RPMI7951 (cell line): ENCODE results near the gene LYL1. TPM values are rescaled to one million over a fixed set of nuclear protein-coding genes. Genes with fewer than 3 reads are reported as not detected.

Source experiments
- DNase-seq: peaks from one replicate; pipeline ENCODE4 v3.0.0-alpha.2; 2012; ENCODE audit warnings: low read depth
- total RNA-seq: library from RNA; depleted of rRNA; stranded (reverse); fragments of >200 nt; shearing (Covaris generic); gene quantifications from 2 replicates; pipeline ENCODE4 v1.2.3, GENCODE V29; 2014; rRNA removed

Gene LYL1
- total RNA-seq, 1 experiment from 2014 or later = 4.1 TPM

GRCh38 chr19:13056052-13056660, 46.5 kb downstream of the LYL1 start:
- peak; percentile 94 for DNase-seq

GRCh38 chr19:13055213-13056051, 47.2 kb downstream of the LYL1 start:
- DNase-seq = peak; percentile 96

- DNase-seq = no peak
Measured at GRCh38 chr19:13054626-13055212, 47.9 kb downstream of the LYL1 start.

DNA sequence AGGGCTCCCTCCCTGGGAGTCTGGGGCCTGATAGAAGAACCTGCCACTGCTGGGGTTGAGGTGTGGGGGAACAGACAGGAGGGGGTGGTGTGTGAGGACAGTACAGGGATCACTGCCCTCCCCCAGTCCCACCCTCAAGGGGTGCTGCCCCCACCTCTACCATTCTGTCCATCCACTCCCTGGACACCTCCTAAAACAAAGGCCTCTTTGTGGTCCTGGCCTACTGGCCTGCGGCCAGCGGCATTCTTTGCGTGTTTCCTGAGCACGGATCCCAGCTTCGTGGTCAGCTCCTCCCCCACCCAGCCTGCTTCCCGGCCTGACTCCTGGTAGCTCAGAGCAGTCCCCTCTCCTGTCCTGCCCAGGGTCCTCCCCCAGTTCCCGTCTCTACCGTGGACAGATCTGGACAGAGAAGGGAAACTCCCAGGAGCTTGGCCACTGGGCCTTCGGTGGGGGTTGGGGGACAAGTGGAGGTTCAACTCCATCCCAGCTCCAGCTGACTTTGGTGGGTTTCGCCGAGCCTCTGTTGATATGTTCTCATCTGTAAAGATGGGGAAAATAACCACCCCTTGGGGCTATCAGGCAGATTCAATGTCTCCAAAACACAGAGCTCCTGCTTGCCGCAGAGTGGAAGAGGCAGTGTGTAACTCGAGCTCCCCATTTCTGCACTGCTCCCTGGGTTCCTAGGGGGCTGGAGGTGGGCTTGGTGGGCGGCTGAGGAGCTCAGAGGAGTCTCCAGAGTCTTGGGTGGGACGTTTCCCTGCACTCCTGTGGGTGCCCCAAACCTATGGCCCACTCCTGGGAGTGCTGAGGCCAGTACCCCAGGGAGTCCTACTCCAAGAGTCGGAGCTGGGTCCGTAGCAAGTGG, 48.7 kb downstream of the LYL1 start:
- peak; percentile 99 for DNase-seq

DNA sequence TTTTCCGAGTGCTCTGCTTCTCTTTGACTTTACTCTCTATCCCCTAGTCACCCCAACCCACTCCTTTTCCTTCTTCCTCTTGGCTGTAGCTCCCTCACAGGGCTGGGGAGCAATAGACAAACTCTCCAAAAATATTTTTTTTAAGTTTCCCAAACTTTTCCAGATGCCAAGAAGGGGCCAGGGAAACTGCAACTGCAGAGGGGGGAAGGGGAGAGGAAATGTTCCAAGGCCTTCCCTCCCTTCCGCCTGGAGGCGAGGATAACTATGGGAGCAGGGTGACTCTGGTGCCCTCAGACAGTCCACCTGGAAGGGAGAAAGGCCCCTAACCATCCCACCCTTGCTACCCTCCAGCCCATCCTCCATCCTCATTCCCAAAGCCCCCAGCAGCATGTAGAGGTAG, 49.4 kb downstream of the LYL1 start:
- DNase-seq = peak; percentile 66

DNA sequence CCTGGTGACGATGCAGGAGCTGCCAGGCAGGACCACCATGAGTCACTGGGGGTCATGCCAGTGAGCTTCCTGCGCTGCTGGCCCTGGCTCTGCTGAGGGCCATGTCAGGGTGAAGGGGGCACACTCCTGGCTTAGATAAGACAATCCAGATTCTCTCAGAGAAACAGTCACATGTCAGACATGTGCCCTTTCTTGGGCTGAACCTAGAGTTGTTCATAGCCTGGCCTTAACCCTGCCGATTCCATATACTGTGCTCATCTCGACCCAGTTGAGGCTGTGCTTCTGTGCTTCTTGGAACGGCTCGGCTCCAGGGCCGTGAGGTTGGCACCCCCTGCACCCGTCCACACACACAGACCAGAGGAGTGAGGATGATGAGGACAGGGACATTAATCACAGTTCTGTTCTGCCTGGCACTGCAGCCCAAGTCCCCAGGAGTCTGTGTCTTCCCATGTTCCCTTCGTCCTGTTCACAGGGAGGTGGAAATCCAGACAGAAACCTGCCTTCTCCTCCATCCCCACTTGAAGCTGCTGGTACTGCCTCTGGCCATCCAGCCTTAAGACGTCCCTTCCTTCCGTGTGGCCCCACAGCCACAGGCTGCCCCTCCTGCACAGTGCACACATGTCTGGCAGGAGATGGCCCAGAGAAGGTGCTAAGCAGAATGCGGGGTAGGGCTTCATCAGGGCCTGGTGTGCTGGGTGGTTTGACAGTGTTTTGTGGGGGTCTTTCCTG, 50.0 kb downstream of the LYL1 start:
- DNase-seq = peak; percentile 64

DNA sequence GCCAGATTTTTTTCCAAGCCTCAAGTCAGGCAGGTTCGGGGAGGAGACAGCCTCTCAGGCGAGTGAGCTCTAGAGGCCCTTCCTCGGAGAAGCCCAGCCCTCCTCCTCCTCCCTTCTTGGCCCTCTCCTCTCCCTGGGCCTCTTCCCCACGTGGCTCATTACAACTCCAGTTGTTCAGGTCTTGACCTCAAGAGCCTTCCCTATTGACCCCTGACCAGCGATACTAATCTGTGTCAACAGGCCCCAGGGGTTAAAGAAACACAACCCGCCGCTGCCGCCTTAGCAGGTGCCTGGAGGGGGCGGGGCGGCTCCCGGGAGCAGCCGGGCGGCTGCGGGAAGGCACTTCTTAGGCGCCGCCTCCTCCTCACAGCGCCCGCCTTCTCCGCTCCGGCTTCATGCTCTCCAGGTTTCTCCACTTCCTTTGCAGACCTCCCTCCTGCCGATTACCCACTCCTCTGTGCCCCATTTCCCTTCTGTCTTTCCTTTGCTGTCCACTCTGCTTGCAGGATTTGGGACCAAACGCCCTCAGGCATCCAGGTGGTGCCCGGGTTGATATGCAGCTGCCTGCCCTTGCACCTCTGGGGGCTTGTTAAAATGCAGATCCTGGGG, 51.0 kb downstream of the LYL1 start:
- DNase-seq = no peak

GRCh38 chr19:13050274-13050673, 52.4 kb downstream of the LYL1 start:
- DNase-seq = no peak

Other genes with a start within 250 kb of the LYL1 start
- gene DNASE2, start 221.4 kb downstream of the LYL1 start, total RNA-seq = 33.6 and 36.1 TPM in 2 replicates
- gene KLF1, start 215.7 kb downstream of the LYL1 start, total RNA-seq = not detected in 2 replicates
- 29.1 and 40.5 TPM in 2 replicates for gene GCDH, start 211.7 kb downstream of the LYL1 start, total RNA-seq
- 0.20 and 3.0 TPM in 2 replicates for gene SYCE2, start 183.6 kb downstream of the LYL1 start, total RNA-seq
- 60.7 and 83.7 TPM in 2 replicates for gene FARSA, start 169.1 kb downstream of the LYL1 start, total RNA-seq
- 1,708 and 2,160 TPM in 2 replicates for gene CALR, start 164.2 kb downstream of the LYL1 start, total RNA-seq
- 104 and 123 TPM in 2 replicates for gene RAD23A, start 157.0 kb downstream of the LYL1 start, total RNA-seq
- 41.2 and 65.1 TPM in 2 replicates for gene GADD45GIP1, start 145.6 kb downstream of the LYL1 start, total RNA-seq
- not detected in 2 replicates for gene DAND5, start 133.3 kb downstream of the LYL1 start, total RNA-seq
- 19.6 and 22.5 TPM in 2 replicates for gene NFIX, start 107.4 kb downstream of the LYL1 start, total RNA-seq
- 39.7 and 46.4 TPM in 2 replicates for gene TRMT1, start 13.9 kb upstream of the LYL1 start, total RNA-seq
- gene NACC1, start 15.4 kb upstream of the LYL1 start, total RNA-seq = 27.9 and 28.0 TPM in 2 replicates
- gene STX10, start 47.5 kb upstream of the LYL1 start, total RNA-seq = 136 and 162 TPM in 2 replicates
- 15.3 and 18.5 TPM in 2 replicates for gene IER2, start 47.6 kb upstream of the LYL1 start, total RNA-seq